ENCODE results near the gene DCHS2.

DNA sequence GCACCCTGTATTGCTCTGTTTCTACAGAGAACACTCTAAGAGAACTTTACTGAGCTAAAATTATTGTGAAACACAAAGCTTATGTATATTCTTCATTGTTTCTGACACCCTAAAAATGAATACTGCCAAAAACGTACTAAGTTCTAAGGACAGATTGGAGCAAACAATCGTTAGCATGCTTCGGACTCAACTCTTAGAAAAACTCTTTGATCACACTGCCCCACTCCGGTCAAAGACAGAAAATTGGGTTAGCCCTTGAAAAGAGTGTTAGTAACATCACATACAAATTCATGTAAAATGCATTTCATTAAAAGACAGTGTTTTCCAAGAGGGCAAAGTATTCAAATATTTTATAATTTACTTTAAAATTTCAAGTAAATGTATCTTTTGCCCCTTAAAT is 177.4 kb downstream of the DCHS2 start:
- TF ChIP-seq POLR2A (IDR thresholded peaks at IDR 0.05) = no peak
- TF ChIP-seq, protein P1, sequence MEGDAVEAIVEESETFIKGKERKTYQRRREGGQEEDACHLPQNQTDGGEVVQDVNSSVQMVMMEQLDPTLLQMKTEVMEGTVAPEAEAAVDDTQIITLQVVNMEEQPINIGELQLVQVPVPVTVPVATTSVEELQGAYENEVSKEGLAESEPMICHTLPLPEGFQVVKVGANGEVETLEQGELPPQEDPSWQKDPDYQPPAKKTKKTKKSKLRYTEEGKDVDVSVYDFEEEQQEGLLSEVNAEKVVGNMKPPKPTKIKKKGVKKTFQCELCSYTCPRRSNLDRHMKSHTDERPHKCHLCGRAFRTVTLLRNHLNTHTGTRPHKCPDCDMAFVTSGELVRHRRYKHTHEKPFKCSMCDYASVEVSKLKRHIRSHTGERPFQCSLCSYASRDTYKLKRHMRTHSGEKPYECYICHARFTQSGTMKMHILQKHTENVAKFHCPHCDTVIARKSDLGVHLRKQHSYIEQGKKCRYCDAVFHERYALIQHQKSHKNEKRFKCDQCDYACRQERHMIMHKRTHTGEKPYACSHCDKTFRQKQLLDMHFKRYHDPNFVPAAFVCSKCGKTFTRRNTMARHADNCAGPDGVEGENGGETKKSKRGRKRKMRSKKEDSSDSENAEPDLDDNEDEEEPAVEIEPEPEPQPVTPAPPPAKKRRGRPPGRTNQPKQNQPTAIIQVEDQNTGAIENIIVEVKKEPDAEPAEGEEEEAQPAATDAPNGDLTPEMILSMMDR (IDR thresholded peaks at IDR 0.05) = peak in 2 of 6 experiments; percentile 8 to 18

All from esophagus squamous epithelium (tissue), 4 donors.